Measurements from ENCODE around the gene GZMB. TPM values are rescaled to one million over a fixed set of nuclear protein-coding genes. Genes with fewer than 3 reads are reported as not detected.

Gene GZMB, protein sequence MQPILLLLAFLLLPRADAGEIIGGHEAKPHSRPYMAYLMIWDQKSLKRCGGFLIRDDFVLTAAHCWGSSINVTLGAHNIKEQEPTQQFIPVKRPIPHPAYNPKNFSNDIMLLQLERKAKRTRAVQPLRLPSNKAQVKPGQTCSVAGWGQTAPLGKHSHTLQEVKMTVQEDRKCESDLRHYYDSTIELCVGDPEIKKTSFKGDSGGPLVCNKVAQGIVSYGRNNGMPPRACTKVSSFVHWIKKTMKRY
- total RNA-seq, result not detected in 2 replicates

DNA sequence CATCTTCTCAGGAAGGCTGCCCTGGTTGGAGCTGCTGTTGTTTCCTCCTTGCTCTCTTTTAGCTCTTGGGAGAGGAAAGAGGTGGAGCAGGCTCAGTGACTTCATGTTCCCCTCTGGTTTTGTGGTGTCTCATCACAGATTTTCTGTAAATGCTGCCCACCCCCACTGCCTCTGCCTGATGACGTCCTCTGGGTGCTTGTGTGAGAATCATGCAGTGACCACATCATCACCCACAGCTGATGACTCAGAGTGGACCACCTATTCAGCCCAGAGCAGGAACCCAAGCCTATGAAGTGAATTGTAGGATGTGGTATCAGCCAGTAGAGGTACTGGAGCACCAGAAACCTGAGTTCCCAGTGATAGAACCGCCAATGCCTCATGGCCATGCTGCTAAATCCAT, at the start of gene GZMB:
GZMB (minus strand) TSS at position 33 of the 400 bp plus-strand sequence; CDS start at position 3, 30 bp downstream.

DNA sequence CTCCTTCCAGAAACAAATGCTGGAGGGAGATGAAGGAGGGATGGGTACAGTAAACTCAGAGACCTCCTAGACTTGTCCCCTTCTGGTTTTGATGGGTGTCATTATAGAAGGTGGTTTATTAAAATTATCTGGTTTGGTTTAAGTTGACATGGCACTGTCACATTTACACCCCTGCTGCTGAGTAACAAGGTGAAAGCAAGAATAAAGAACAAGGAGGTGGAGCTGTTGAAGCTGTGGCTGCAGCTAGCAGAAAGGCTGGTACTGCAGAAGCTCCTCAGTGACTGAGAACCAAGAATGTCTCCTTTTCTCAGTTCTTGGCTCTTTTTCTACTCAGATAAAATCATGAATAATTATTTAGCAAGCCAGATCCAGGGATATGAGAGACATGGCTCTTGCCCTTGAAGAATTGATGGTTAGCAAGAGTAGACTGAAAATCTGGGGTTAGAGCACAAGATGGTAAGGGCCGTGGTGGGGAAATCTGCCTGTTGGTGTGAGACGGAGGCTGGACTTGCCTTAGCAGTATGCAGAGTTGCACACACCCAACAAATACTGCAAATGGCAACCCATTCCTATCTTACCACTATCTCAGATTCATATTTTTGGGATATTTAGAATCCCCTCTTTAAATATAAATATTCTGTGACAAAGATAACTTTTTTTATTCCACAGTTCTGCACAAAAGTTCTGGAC, 24.2 kb downstream of the GZMB start, which contains the start of gene GZMH:
GZMH (minus strand) TSS at position 31 of the 690 bp plus-strand sequence. CDS start 72 bp downstream, outside the sequence.

Other genes starting within 250 kb of the GZMB start
- 6.4 and 10.2 TPM in 2 replicates for gene NYNRIN, start 235.2 kb downstream of the GZMB start, total RNA-seq
- 3.3 and 3.4 TPM in 2 replicates for gene CBLN3, start 204.5 kb downstream of the GZMB start, total RNA-seq
- 42.5 and 60.6 TPM in 2 replicates for gene KHNYN, start 204.2 kb downstream of the GZMB start, total RNA-seq
- gene SDR39U1, start 191.4 kb downstream of the GZMB start, total RNA-seq, result 9.4 and 10.3 TPM in 2 replicates
- gene CMA1, start 125.9 kb downstream of the GZMB start, total RNA-seq, result not detected in 2 replicates
- not detected in 2 replicates for gene CTSG, start 57.9 kb downstream of the GZMB start, total RNA-seq
- gene GZMH, start 24.5 kb downstream of the GZMB start, total RNA-seq, result not detected in 2 replicates

Data from smooth muscle cell of bladder (primary cell).